Tibial nerve (tissue), 3 donors: ENCODE measurements around the gene CACYBP.

ENCODE experiments used
- CTCF ChIP-seq, 5 experiments: fragments of 200-600 bp in 3 of 5; fragments of 450-650 bp in 2 of 5; sonication (generic) in 3 of 5; IDR thresholded peaks; one replicate each; pipeline ENCODE4 v1.5.1; 2016 to 2019; ENCODE audit warnings: antibody characterized with exemption in 5 of 5, mild to moderate bottlenecking in 3 of 5, moderate library complexity in 2 of 5
- POLR2A ChIP-seq, 2 donors: fragments of 450-650 bp; IDR thresholded peaks; one replicate each; pipeline ENCODE4 v1.6.1; 2017; ENCODE audit warnings: antibody characterized with exemption in 2 of 2, mild to moderate bottlenecking in 2 of 2, moderate library complexity in 2 of 2

GRCh38 chr1:174971902-174972301 is 27.8 kb upstream of the CACYBP start:
- no peak for TF ChIP-seq CTCF (IDR thresholded peaks at IDR 0.05)
- TF ChIP-seq POLR2A (IDR thresholded peaks at IDR 0.05) = no peak
